Germinal center (tissue), 1 donor: ENCODE measurements around the gene FASTKD1.

ENCODE experiments used
- DNase-seq: peaks from one replicate; pipeline ENCODE4 v3.0.0; 2012; ENCODE audit warnings: mixed read lengths, low spot score

The FASTKD1 gene

GRCh38 chr2:169507698-169508097 lies 66.0 kb downstream of the FASTKD1 start:
- DNase-seq, result no peak

- no peak for DNase-seq
Observed at GRCh38 chr2:169504651-169505050, 69.0 kb downstream of the FASTKD1 start.

- DNase-seq, result no peak
Observed at GRCh38 chr2:169495310-169495928, 78.2 kb downstream of the FASTKD1 start.

- no peak for DNase-seq
Observed at GRCh38 chr2:169493360-169493759, 80.3 kb downstream of the FASTKD1 start.

GRCh38 chr2:169491378-169491777 lies 82.3 kb downstream of the FASTKD1 start:
- DNase-seq, result no peak

- DNase-seq, result no peak
Observed at GRCh38 chr2:169490834-169491233, 82.8 kb downstream of the FASTKD1 start.

GRCh38 chr2:169486487-169486886 lies 87.2 kb downstream of the FASTKD1 start:
- DNase-seq, result no peak

GRCh38 chr2:169485650-169486138 lies 88.0 kb downstream of the FASTKD1 start:
- DNase-seq, result no peak

GRCh38 chr2:169480079-169480465 lies 93.6 kb downstream of the FASTKD1 start:
- DNase-seq, result no peak
